Right hindlimb (tissue), 1 donor: ENCODE measurements around the gene OPRL1.

Experiments
- DNase-seq: peaks from one replicate; pipeline ENCODE4 v3.0.0-alpha.2; 2018

OPRL1 gene

GRCh38 chr20:64042054-64042781, 37.7 kb upstream of the OPRL1 start:
- no peak for DNase-seq

- no peak for DNase-seq
These were observed 36.1 kb upstream of the OPRL1 start for GRCh38 chr20:64043768-64044167.

- no peak for DNase-seq
These were observed 35.2 kb upstream of the OPRL1 start for GRCh38 chr20:64044484-64045247.

- DNase-seq = no peak
These were observed 34.4 kb upstream of the OPRL1 start for GRCh38 chr20:64045346-64046011.

GRCh38 chr20:64047046-64047389, 32.9 kb upstream of the OPRL1 start:
- DNase-seq = no peak

GRCh38 chr20:64047968-64048401, 31.9 kb upstream of the OPRL1 start:
- no peak for DNase-seq

GRCh38 chr20:64048402-64049044, 31.4 kb upstream of the OPRL1 start:
- DNase-seq = no peak

GRCh38 chr20:64049060-64049877, 30.6 kb upstream of the OPRL1 start, which contains the start of gene SOX18:
Gene SOX18, minus strand, starts transcription at chr20:64049639. Its CDS starts 123 bp downstream, at chr20:64049516.
- DNase-seq = no peak

- DNase-seq = no peak
These were observed 30.0 kb upstream of the OPRL1 start for GRCh38 chr20:64049878-64050260.

GRCh38 chr20:64050261-64051032, 29.4 kb upstream of the OPRL1 start:
- DNase-seq = no peak

- no peak for DNase-seq
These were observed 28.8 kb upstream of the OPRL1 start for GRCh38 chr20:64051033-64051452.

- DNase-seq = no peak
These were observed 28.1 kb upstream of the OPRL1 start for GRCh38 chr20:64051561-64052325.

- no peak for DNase-seq
These were observed 27.6 kb upstream of the OPRL1 start for GRCh38 chr20:64052326-64052722.

- no peak for DNase-seq
These were observed 26.7 kb upstream of the OPRL1 start for GRCh38 chr20:64052987-64053840.

- peak; percentile 84 for DNase-seq
These were observed 25.8 kb upstream of the OPRL1 start for GRCh38 chr20:64053841-64054661.

- no peak for DNase-seq
These were observed 24.4 kb upstream of the OPRL1 start for GRCh38 chr20:64055396-64055892.

- no peak for DNase-seq
These were observed 23.8 kb upstream of the OPRL1 start for GRCh38 chr20:64055893-64056638.

- no peak for DNase-seq
These were observed 23.3 kb upstream of the OPRL1 start for GRCh38 chr20:64056639-64056888.
